ENCODE results near the gene AHCYL2. TPM values are rescaled to one million over a fixed set of nuclear protein-coding genes. Genes with fewer than 3 reads are reported as not detected.

AHCYL2 gene
- total RNA-seq, 4 donors from 2014 or later = 10.8 to 14.0 (median 13.7) TPM

DNA sequence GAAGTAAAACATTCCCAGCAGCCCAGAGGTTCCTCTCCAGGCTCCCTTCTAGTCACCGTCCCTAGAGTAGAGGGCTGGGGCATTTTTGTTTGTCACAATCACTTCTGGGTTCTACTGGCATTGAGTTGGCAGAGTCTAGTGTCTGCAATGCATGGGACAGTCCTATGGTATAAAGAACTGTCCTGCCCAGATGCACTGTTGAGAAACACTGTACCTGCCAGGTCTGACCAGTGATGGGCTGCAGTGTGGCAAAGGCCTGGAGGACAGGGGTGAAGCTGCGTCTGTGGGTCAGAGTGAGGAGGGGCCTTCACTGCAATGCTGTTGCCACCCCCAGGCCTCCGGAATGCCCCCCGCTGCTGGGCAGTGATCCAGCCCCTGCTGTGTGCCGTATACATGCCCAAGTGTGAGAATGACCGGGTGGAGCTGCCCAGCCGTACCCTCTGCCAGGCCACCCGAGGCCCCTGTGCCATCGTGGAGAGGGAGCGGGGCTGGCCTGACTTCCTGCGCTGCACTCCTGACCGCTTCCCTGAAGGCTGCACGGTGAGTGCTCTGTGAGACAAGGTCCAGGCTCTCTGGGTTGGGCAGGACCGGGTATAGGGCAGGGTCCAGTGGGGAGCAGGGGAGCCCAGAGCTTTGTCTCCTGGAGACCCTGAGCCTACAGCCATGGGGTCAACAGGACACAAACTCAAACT lies 21.6 kb upstream of the AHCYL2 start:
- no peak for TF ChIP-seq POLR2A (IDR thresholded peaks at IDR 0.05)
- TF ChIP-seq, protein P1, sequence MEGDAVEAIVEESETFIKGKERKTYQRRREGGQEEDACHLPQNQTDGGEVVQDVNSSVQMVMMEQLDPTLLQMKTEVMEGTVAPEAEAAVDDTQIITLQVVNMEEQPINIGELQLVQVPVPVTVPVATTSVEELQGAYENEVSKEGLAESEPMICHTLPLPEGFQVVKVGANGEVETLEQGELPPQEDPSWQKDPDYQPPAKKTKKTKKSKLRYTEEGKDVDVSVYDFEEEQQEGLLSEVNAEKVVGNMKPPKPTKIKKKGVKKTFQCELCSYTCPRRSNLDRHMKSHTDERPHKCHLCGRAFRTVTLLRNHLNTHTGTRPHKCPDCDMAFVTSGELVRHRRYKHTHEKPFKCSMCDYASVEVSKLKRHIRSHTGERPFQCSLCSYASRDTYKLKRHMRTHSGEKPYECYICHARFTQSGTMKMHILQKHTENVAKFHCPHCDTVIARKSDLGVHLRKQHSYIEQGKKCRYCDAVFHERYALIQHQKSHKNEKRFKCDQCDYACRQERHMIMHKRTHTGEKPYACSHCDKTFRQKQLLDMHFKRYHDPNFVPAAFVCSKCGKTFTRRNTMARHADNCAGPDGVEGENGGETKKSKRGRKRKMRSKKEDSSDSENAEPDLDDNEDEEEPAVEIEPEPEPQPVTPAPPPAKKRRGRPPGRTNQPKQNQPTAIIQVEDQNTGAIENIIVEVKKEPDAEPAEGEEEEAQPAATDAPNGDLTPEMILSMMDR (IDR thresholded peaks at IDR 0.05) = no peak
- no peaks in the 10 kb centered on the region for H3K4me1 ChIP-seq
- intact Hi-C loops (cut with DNase I) = no loop called here
- no peaks in the 10 kb centered on the region for H3K27me3 ChIP-seq
- no peaks in the 10 kb centered on the region for H3K9me3 ChIP-seq
- no peak overlapping the region for H3K4me3 ChIP-seq
- 59 to 84% methylated on average over 2 to 6 of the region's 14 CpGs for WGBS, 2 donors
- no peak overlapping the region for H3K27ac ChIP-seq
- no peak for DNase-seq
- H3K36me3 ChIP-seq = peaks cover 0 to 34% (median 0%) of the 10 kb centered on the region in 3 donors

DNA sequence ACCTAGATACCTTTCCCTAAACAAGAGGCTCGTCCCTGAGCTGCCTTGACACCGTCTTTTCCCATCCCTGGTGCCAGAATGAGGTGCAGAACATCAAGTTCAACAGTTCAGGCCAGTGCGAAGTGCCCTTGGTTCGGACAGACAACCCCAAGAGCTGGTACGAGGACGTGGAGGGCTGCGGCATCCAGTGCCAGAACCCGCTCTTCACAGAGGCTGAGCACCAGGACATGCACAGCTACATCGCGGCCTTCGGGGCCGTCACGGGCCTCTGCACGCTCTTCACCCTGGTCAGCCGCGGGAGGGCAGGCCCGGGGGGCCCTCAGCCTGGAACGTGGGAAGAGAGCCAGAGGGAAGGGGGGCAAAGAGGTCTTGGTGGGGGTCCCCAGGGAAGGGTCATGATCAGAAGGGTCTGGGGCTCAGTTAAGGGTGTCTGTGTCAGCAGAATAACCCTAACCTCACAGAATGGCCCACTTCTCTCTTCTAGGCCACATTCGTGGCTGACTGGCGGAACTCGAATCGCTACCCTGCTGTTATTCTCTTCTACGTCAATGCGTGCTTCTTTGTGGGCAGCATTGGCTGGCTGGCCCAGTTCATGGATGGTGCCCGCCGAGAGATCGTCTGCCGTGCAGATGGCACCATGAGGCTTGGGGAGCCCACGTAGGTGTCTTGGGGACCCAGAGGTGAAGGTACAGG lies 19.6 kb upstream of the AHCYL2 start:
- no peaks in the 10 kb centered on the region for H3K9me3 ChIP-seq
- H3K27me3 ChIP-seq = no peaks in the 10 kb centered on the region
- no peak overlapping the region for H3K4me3 ChIP-seq
- peaks cover 0 to 53% (median 0%) of the 10 kb centered on the region in 3 donors for H3K36me3 ChIP-seq
- no peak overlapping the region for H3K27ac ChIP-seq
- no peak for DNase-seq
- no peak for TF ChIP-seq POLR2A (IDR thresholded peaks at IDR 0.05)
- TF ChIP-seq, protein P1 (IDR thresholded peaks at IDR 0.05) = no peak
- H3K4me1 ChIP-seq = peaks cover 0 to 2% (median 0%) of the 10 kb centered on the region in 3 donors
- WGBS, 2 donors = 70 to 93% methylated on average over 10 to 16 of the region's 29 CpGs
- intact Hi-C loops (cut with DNase I) = no loop called here

DNA sequence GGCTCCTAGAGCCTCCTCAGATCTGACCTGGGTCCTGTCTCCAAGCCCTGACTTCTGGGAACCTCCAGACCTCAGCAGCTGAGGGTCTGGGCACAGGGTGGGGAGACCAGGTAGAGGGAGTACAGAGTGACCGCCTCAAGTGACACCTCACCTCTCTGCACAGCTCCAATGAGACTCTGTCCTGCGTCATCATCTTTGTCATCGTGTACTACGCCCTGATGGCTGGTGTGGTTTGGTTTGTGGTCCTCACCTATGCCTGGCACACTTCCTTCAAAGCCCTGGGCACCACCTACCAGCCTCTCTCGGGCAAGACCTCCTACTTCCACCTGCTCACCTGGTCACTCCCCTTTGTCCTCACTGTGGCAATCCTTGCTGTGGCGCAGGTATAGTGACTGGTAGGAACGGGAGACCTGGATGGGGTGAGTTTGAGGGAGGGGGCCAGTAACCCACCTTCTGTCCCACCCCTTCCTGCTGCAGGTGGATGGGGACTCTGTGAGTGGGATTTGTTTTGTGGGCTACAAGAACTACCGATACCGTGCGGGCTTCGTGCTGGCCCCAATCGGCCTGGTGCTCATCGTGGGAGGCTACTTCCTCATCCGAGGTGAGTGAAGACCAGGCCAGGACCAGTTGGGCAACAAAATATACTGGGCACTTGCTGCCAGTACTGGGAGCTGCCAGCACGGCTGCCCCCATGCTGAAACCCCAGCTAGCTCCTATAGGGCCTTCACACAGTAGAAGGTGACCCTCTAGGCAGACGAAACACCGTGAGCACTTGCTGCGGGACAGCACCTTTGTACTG lies 18.6 kb upstream of the AHCYL2 start:
- Histone ChIP-seq H3K9me3 (no peaks in the 10 kb centered on the region), H3K4me1 (peaks cover 0 to 7% (median 0%) of the 10 kb centered on the region in 3 donors), H3K27ac (no peak overlapping the region), H3K4me3 (no peak overlapping the region), H3K27me3 (no peaks in the 10 kb centered on the region), H3K36me3 (peaks cover 0 to 58% (median 0%) of the 10 kb centered on the region in 3 donors)
- no peak for TF ChIP-seq POLR2A (IDR thresholded peaks at IDR 0.05)
- TF ChIP-seq, protein P1 (IDR thresholded peaks at IDR 0.05) = no peak
- intact Hi-C loops (cut with DNase I) = no loop called here
- no peak for DNase-seq
- WGBS, 2 donors = 83 to 93% methylated on average over 7 to 17 of the region's 18 CpGs

DNA sequence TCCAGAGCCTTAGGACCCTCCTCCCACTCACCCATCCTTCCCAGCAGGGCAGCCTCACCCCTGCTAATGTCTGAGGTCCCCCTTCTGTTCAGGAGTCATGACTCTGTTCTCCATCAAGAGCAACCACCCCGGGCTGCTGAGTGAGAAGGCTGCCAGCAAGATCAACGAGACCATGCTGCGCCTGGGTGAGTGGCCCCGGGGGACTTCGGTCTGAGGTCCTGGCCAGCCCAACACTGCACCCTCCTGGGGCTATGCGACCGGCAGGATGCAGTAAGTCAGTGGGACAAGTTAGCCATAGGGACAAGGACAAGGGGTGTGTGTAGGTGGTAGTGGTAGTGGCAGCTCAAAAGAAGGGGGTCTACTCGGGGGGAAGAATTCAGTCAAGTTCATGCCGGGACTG lies 16.2 kb upstream of the AHCYL2 start:
- Histone ChIP-seq H3K27me3 (no peaks in the 10 kb centered on the region), H3K4me1 (peaks cover 0 to 7% (median 0%) of the 10 kb centered on the region in 3 donors), H3K9me3 (no peaks in the 10 kb centered on the region), H3K36me3 (peaks cover 0 to 73% (median 0%) of the 10 kb centered on the region in 3 donors), H3K4me3 (no peak overlapping the region), H3K27ac (no peak overlapping the region)
- intact Hi-C loops (cut with DNase I) = no loop called here
- TF ChIP-seq, protein P1 (IDR thresholded peaks at IDR 0.05) = no peak
- no peak for TF ChIP-seq POLR2A (IDR thresholded peaks at IDR 0.05)
- DNase-seq = no peak
- 78 to 84% methylated on average over 7 to 8 of the region's 9 CpGs for WGBS, 2 donors
